NCI-H2227 treated with DMSO at 0.1 percent for 48 hours (cell line): ENCODE results near the gene UBAC2.

ENCODE experiments used
- DNase-seq: peaks from one replicate; lab custom pipeline; 2025; lab: John Stamatoyannopoulos, UW

Gene UBAC2

GRCh38 chr13:99200432-99201167, at the start of gene UBAC2:
TSS of gene UBAC2 (plus strand) at chr13:99200854. CDS start at chr13:99200909, 55 bp downstream.
- peak; percentile 75 for DNase-seq

DNA sequence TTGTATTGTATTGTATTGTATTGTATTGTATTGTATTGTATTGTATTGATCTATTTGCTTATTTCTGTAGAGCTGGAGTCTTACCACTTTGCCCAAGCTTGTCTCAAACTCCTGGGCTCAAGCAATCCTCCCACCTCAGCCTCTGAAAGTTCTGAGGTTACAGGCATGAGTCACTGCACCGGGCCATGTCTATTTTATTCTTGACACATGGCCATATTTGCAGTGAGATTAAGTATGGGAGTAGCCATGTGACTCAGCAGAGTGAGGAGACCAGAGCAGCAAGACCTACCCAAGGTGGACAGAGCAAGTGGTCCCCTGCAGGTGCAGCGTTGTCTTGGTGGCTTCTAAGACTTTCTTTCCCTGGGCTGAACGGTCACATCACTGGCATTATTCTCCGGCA, 49.1 kb upstream of the UBAC2 start:
- no peak for DNase-seq

DNA sequence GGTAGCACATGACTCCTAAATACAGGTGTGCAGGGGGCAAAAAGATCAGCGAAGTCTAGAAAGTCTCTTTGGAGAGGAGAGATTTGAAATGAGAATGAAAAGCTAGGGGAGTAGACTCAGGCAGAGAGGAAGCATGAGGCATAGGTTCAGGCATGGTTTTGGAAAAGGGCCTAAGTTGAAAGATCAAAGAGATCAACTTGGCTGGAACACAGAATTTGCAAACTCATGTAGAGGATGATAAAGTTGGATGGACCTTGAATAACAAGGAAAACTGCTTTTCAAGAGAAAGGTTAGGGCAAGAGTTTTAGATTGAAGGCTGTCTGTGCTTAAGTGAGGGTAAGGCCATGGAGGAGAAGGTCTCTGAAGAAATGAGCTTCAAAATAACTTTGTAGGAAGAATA, 47.4 kb upstream of the UBAC2 start:
- no peak for DNase-seq

GRCh38 chr13:99154064-99154463, 46.6 kb upstream of the UBAC2 start:
- no peak for DNase-seq

DNA sequence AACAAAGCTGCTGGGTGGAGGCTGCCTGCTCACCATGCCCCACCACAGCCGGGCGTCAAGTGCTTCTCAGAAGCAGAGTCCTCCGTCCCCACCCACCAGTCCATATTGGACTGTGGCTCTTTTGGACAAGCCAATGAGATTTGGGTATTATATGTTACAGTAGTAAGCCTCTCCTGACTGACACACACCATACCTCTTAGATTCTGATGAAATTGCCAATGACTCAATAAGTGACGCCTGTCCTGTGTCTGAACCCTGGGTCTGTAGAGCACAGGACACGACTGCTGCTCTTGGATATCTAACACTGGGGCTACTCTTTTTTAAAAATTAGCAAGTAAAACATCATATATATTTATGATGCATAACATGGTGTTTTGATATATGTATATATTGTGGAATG, 44.8 kb upstream of the UBAC2 start:
- no peak for DNase-seq

- no peak for DNase-seq
Measured at GRCh38 chr13:99157046-99157445, 43.6 kb upstream of the UBAC2 start.

DNA sequence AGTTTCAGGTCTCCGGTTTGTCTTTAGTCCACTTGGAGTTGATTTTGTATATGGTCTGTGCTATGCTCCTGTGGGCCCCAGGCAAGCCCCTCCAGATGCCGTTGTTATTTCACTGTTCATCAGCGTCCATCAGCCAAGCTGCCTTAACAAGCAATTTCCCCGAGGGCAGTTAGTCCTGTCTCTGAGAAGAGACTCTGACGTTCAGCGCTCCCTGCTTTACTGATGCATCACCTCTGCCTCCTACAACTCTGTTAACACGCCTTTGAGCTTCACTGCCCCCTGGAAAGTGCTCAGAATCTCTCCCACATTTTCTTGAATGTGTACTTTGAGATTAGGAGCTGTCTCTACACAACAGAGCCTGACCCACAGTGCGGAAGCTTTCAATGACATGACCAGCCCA, 41.8 kb upstream of the UBAC2 start:
- no peak for DNase-seq

DNA sequence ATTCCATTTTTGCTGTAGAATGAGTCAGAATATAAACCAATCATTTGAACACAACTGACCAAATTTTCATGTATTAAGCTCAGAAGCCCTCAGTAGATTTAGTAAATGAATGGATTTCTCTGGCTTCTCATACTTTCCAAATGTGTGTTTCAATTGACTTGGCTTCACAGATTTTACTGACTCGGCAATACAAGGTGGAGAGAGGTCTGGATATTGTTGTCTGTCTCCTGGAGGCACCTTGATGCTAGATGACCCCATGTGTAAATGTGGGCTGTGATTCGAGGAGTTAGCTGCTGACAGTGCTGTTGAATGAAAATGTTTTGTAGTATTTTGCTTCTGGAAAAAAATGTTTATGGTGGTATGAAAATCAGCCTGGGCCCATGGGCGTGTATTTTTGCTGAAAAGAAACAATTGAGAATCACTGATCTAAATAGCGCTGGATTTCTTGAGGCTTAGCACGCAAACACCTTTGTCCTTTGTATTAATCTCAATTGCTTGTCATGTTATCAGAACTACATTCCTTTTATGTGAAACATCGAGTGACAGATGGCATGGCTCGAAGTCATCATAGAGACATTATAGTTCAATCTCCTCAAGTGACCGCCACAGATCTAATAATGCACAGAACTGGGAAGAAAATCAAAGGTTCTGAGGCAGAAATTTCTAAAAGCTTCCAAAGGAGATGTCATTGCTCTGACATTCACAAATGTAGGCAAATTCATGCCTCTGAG, 41.2 kb upstream of the UBAC2 start:
- no peak for DNase-seq

GRCh38 chr13:99160415-99160814, 40.2 kb upstream of the UBAC2 start:
- DNase-seq: no peak

- no peak for DNase-seq
Measured at GRCh38 chr13:99161512-99161911, 39.1 kb upstream of the UBAC2 start.

- no peak for DNase-seq
Measured at GRCh38 chr13:99162567-99163361, 37.9 kb upstream of the UBAC2 start.

GRCh38 chr13:99164226-99164625, 36.4 kb upstream of the UBAC2 start:
- DNase-seq: no peak

DNA sequence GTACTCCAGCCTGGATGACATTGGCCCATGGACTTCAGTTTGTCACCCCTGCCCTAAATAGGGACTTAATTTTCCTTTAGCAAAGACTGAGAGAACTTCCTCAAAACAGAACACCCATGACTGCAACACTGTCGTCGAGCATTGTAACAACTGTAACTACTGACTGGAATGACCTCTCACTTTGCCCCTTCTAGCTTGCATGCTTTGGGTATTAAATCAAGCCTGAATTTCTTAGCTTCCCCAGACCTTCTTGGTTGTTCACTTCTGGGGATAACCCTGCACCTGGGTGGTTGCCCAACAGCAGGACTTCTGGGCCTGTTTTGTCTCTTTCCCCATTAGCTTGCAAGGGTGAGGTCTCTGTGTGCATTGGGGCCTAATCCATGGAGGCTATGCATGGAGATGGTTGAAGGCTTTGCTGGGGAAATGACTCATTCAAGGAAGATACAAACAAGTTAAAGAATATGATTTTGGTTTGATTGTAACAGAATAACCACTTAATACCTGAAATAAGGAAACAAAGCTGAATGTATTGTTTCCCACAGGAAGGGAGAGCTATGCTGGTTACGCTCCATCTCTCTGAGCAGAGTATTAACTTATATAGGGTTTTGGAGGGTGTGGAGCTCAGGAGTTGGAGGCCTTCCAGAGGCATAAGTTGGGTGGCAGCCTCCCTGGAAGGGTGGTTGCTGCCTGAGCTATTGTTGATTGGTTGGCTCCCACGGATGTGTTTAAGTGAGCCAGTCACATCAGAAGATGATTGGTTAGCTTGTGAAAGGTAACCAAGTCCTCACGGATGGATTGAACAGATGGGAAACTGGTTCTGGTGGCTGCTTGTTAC, 34.7 kb upstream of the UBAC2 start:
- DNase-seq: no peak

DNA sequence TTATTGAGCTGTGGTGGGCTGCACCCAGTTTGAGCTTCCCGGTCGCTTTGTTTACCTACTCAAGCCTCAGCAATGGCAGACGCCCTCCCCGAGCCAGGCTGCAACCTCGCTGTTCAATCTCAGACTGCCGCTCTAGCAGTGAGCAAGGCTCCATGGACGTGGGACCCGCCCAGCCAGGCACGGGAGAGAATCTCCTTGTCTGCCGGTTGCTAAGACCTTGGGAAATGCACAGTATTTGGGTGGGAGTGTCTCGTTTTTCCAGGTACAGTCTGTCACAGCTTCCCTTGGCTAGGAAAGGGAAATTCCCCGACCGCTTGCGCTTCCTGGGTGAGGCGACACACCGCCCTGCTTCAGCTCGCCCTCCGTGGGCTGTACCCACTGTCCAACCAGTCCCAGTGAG, 27.7 kb upstream of the UBAC2 start:
- DNase-seq: no peak

DNA sequence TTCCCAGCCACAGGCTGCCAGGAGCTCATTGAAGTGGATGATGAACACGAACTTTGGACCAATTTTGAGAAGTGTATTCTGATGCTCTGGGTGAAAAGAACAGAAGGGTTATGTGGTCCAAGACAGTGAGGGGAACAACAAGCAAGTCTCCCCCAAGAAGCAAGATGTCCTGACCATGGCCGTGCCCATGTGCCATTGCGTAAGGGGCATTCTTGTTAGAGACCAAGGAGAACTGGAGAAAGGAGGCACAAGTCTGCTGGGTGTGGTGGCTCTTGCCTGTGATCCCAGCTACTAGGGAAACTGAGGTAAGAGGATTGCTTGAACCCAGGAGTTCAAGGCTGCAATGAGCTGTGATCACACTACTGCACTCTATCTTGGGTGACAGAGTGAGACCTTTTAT, 27.0 kb upstream of the UBAC2 start:
- no peak for DNase-seq

DNA sequence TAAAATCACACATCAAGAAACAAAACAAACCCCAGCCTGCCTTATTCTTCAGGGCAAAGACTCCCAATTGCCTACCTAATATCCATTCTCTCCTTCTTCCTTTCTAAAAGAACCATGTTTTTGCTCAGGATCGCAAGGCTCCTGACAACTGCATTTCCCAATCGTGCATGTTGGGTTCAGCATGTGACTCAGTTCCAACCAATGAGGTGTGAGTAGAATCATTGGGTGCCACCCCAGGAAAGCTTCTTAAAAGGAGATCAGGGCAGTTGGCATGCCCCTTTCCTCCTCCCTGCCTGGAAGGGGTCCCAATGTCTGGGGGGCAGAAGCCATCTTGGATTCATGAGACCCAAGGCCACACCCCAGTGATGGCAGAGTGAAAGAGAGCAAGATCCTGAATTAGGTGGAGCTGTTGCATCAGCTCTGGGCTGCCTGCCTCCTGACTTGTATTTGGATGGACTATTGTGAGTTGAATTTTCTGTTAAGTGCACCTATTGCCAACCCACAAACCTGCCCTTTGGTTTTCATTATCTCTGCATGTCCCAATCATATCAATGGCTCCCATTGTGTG, 26.0 kb upstream of the UBAC2 start:
- no peak for DNase-seq

DNA sequence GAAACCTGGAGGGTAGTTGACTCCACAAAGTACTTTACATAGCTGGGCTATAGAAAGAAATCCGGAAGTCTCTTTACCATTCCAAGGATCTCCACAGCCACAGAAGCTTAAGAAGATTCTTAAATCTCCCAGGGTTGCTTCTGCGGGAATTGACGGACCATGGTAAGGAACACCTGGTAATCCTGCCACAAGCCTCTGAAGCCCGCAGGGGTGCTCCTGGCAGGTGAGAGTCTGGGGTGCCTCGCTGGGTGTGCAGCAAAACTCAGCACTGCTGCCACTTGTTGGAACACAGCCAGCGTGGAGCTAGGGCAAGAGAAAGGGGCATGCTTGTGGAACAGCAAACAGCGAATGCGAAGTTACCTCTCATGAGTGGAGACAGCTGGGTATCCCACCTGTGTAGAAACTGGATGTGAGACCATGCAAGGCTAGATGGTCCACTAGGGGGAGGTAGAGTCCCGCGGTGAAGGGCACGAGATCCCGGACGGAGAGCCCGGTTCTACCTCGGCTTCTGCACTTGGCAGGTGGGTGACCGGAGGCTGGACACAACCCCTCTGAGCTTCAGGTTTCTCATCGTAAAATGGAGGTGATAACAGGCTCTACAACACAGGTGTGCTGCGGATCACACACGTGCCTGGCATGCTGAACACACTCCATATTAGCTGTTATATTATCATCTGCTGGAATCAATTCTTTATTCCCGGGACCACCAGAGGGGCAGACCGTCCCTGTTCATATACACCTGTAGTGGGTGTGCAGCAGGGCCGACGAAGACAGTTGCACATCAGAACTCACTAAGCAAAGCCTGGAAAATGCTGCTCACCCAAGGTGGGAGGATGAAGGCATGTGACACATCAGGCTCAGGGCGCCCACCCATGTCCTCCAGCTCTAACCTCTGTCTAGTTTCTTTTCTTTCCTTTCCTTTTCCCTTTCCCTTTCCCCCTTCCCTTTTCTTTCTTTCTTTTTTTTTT, 24.1 kb upstream of the UBAC2 start:
- DNase-seq: peak; percentile 29

- no peak for DNase-seq
Measured at GRCh38 chr13:99178636-99179035, 22.0 kb upstream of the UBAC2 start.

DNA sequence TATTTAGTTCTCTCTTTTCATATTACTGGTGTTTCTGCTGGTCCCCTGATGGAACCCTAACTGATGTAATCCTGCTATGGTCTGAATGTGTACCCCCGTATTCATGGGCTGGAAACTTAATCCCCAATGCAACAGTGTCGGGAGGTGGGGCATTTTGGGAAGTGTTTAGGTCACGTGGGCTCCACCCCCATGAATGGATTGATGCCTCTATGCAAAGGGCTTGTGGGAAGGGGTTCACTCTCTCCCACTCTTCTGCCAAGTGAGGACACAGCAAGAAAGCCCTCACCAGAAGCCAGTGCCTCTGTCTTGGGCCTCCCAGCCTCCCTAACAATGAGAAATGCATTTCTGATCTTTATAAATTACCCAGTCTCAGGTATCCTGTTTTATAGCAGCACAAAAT, 21.2 kb upstream of the UBAC2 start:
- DNase-seq: no peak

GRCh38 chr13:99182439-99182838, 18.2 kb upstream of the UBAC2 start:
- DNase-seq: no peak
